RWPE1 (cell line): ENCODE data around the gene TNP1.

Source experiments
- CTCF ChIA-PET: fragments of 350-600 bp; sonication (Branson Sonifier 250); formaldehyde crosslinking; extraction: SDS; loops from one replicate; lab custom pipeline; 2021; lab: Yijun Ruan, JAX
- POLR2A ChIA-PET: fragments of 400-600 bp; formaldehyde crosslinking; extraction: SDS; loops from one replicate; lab custom pipeline; 2020; ENCODE audit warnings: antibody characterized with exemption; ENCODE audit not compliant: low non-redundant PET; lab: Yijun Ruan, JAX
- DNase-seq: peaks from one replicate; pipeline ENCODE4 v3.0.0; 2012; ENCODE audit warnings: low spot score
- H3K27ac ChIP-seq: fragments of 450-650 bp; 2 replicates; pipeline ENCODE4 v1.5.1; 2017
- TF ChIP-seq, protein P1 (sequence below): fragments of 450-650 bp; conservative IDR thresholded peaks from 2 replicates; pipeline ENCODE4 v1.5.1; 2017; ENCODE audit warnings: low read depth, mild to moderate bottlenecking

TNP1 gene

DNA sequence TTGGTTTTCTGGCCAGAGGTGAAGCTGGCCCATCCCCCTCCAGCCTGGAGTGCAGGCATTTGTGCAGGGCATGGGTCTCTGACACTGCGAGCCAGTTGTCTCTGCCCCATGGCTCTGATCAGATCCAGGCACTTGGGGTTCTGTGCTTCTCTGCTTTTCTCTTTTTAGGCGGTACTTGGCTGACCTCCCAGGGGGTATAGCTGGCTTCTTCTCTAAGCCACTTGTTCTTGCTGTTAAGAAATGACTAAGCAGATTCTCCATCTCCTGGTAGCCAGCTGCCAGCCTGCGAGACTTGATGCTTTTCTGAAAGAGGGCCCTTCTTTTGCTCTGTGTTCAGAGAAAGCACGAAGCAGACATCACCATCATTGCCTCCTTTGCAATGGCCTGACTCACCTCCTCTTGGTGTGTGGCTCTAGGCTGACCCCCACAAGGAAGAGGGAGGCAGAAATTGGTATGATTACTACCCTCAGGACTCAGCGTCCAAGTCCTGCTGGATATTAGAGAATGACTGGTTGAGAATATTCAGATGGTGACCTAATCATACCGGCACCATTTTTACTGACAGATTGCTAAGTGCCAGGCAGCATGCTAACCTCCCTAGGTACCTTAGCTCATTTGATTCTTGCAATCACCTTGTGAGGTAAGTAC lies 32.7 kb downstream of the TNP1 start:
- ChIA-PET CTCF (interaction anchor here (0.6 kb wide), 1 partner anchor 8 kb away, joined by 4 read pairs; no protein-coding TSS in a partner anchor), POLR2A (no interaction called here)
- TF ChIP-seq, protein P1, sequence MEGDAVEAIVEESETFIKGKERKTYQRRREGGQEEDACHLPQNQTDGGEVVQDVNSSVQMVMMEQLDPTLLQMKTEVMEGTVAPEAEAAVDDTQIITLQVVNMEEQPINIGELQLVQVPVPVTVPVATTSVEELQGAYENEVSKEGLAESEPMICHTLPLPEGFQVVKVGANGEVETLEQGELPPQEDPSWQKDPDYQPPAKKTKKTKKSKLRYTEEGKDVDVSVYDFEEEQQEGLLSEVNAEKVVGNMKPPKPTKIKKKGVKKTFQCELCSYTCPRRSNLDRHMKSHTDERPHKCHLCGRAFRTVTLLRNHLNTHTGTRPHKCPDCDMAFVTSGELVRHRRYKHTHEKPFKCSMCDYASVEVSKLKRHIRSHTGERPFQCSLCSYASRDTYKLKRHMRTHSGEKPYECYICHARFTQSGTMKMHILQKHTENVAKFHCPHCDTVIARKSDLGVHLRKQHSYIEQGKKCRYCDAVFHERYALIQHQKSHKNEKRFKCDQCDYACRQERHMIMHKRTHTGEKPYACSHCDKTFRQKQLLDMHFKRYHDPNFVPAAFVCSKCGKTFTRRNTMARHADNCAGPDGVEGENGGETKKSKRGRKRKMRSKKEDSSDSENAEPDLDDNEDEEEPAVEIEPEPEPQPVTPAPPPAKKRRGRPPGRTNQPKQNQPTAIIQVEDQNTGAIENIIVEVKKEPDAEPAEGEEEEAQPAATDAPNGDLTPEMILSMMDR: no peak
- H3K27ac ChIP-seq: no peak overlapping the region
- no peak for DNase-seq

DNA sequence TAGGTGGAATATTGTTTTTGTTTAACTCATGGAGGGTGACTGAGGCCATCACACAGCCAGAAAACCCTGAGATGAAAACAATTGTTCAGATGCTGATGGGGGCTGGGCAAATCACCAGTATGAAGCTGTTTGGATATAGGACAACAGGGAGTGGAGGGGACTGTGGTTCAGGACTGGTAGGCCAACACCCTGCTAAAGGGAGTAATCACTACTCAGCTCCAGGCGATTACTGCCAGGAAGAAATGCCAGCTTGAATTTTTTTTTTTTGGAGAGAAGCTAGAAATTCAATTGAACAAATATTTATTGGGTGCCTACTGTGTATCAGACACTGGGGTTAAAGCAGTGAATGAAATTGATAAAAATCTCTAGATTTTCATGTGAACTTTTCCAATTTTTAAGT lies 37.4 kb downstream of the TNP1 start:
- no peak for DNase-seq
- POLR2A ChIA-PET: no interaction called here
- H3K27ac ChIP-seq: no peak overlapping the region
- TF ChIP-seq, protein P1: no peak
- CTCF ChIA-PET: interaction anchor here (0.7 kb wide), 1 partner anchor 11 kb away, joined by 3 read pairs; no protein-coding TSS in a partner anchor

DNA sequence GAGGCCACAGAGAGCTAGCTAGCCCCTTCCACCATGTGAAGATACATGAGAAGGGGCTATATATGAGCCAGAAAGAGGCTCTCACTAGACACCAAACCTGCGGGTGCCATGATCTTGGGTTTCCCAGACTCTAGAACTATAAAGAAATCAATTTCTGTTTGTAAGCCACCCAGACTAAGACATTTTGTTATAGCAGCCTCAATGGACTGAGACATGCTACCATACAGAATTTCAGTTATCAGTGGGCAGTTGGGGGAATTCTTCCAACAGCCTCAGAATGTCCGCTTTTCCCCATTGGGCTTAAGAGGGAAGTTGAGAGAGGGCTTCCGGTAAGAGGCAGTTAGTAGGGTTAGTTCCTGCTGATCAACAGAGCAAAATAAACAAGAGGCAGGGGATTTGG lies 39.2 kb downstream of the TNP1 start:
- CTCF ChIA-PET: no interaction called here

DNA sequence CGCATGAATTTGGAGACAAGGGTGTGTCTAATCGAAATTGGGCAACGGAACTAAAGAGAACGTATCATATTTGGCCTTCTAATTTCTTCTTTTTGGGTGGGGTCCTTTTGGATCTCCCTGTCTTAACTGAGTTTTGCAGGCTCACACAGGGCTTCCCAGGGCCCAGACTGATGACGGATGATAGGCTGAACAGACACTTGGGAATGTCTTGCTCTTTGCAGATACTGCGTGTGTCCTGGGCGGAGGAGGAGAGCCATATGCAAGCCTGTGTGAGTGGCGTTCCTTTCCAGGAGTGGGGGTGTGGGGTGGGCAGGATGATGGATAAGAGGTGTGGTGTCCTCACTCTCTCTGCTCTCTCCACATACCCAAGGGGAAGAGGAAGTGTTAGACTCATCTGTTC lies 40.1 kb downstream of the TNP1 start:
- TF ChIP-seq, protein P1: no peak
- ChIA-PET CTCF (no interaction called here), POLR2A (no interaction called here)
- DNase-seq: no peak
- H3K27ac ChIP-seq: no peak overlapping the region

More for the DNA sequence above, 39.2 kb downstream of the TNP1 start:
- POLR2A ChIA-PET: no interaction called here
- DNase-seq: no peak
- TF ChIP-seq, protein P1: no peak
- no peak overlapping the region for H3K27ac ChIP-seq

DNA sequence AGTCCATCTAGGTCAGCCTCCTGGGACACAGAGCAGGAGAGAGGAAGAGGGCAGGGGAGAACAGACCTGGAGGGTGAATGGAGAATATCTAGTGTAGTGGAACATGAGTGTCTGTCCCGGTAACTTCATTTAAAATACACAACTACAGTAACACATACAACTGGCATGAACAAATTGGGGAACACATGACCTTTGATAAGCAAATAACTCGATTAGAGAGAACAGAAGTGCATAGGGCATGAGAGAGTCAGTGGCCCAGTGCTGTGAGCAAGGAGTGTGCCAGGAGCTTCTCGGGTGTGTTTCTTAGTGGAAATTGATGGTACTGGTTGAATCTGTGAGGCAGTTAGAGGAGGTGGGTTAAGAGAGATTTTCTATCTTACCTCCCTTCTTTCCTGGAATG lies 40.8 kb downstream of the TNP1 start:
- H3K27ac ChIP-seq: no peak overlapping the region
- ChIA-PET CTCF (interaction anchor here (0.7 kb wide), 1 partner anchor 12 kb away, joined by 3 read pairs; no protein-coding TSS in a partner anchor), POLR2A (no interaction called here)
- TF ChIP-seq, protein P1: no peak
- DNase-seq: no peak

DNA sequence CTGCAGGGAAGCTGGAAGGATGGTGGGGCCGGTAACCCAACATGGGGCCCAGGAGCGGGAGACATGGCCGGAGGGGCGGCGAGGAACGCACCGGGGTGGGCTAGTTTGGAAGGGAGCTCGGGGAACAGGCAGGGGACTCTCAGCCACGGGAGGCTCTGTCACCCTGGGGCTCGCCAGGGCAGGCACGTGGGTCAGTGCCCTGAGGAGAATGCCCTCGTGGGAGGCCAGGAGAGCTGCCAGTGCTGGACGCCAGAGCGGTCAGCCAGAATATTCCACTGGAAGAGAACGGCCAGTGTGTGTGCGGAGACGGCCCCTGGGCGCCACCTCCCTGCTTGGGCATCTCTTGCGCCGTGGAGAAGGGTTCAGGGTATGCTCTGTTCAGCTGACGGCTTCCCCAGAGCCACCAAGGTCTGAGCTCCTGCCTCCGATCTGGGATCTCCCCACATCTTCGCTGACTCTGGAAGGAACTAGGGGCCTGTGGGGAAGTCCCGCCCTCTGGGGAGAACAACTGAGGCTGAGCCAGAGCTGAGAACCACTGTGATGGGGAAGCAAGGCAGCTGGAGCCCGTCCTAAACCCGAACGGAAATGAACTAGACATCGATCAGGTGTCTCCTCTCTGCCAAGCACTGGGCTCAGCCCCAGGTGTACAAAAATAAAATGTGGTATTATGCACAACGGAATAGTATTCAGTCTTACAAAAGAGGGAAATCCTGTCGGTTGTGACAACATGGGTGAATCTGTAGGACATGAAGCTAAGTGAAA lies 49.3 kb downstream of the TNP1 start:
- ChIA-PET CTCF (interaction anchor here (0.7 kb wide), 1 partner anchor 305 kb away, joined by 4 read pairs; no protein-coding TSS in a partner anchor), POLR2A (no interaction called here)
- DNase-seq: no peak
- no peak overlapping the region for H3K27ac ChIP-seq
- TF ChIP-seq, protein P1: no peak
